Measurements from ENCODE around the gene PAMR1.
"Not testable (repeated sequence)": the region's sequence is repeated elsewhere in the genome, so short reads cannot be mapped to it uniquely, and the experiment has no call there.

DNA sequence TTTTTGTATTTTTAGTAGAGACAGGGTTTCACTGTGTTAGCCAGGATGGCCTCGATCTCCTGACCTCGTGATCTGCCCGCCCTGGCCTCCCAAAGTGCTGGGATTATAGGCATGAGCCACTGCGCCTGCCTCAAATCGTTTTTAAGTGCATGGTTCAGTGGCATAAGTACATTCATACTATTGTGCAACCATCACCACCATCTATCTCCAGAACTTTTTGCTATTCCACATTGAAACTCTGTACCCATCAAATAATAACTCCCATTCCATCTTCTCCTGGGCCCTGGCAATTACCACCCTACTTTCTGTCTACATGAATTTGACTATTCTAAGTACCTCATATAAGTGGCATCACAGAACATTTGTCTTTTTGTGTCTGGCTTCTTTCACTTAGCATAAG, 3.3 kb downstream of the PAMR1 start:
- TF ChIP-seq, protein P1, sequence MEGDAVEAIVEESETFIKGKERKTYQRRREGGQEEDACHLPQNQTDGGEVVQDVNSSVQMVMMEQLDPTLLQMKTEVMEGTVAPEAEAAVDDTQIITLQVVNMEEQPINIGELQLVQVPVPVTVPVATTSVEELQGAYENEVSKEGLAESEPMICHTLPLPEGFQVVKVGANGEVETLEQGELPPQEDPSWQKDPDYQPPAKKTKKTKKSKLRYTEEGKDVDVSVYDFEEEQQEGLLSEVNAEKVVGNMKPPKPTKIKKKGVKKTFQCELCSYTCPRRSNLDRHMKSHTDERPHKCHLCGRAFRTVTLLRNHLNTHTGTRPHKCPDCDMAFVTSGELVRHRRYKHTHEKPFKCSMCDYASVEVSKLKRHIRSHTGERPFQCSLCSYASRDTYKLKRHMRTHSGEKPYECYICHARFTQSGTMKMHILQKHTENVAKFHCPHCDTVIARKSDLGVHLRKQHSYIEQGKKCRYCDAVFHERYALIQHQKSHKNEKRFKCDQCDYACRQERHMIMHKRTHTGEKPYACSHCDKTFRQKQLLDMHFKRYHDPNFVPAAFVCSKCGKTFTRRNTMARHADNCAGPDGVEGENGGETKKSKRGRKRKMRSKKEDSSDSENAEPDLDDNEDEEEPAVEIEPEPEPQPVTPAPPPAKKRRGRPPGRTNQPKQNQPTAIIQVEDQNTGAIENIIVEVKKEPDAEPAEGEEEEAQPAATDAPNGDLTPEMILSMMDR (IDR thresholded peaks at IDR 0.05) = not testable (repeated sequence)
- not testable (repeated sequence) for TF ChIP-seq EP300, POLR2AphosphoS5, POLR2A (IDR thresholded peaks at IDR 0.05)

Measured in gastroesophageal sphincter (tissue), 3 donors.